Natural killer cell treated with Interleukin-12 subunit alpha and Interleukin-12 subunit beta and Interleukin-15 and Interleukin-18, amount 100 ng/mL, for 72 hours (primary cell): ENCODE measurements around the gene OR5AC2. TPM values are rescaled to one million over a fixed set of nuclear protein-coding genes. Genes with fewer than 3 reads are reported as not detected.

ENCODE experiments used
- ATAC-seq, 2 donors: fragments of 150-1000 bp; cut with Tn5 transposase in 1 of 2; sonication (Bioruptor Pico), chemical (Tn5 transposase) in 1 of 2; 2 replicates each; pipeline ENCODE4 v1.10.0; 2021
- DNase-seq: peaks from one replicate; pipeline ENCODE4 v3.0.0; 2022; ENCODE audit warnings: low spot score
- H3K27ac Mint-ChIP-seq, 2 donors: 1 replicate in 1 of 2; 2 replicates in 1 of 2; pipeline ENCODE4 v1.8.0; 2022; ENCODE audit warnings: mixed read lengths in 2 of 2, mild to moderate bottlenecking in 1 of 2, moderate library complexity in 1 of 2
- H3K27me3 Mint-ChIP-seq, 2 donors: 1 replicate in 1 of 2; 2 replicates in 1 of 2; pipeline ENCODE4 v1.8.0; 2022; ENCODE audit warnings: mixed read lengths in 2 of 2
- H3K36me3 Mint-ChIP-seq: one replicate; pipeline ENCODE4 v1.8.0; 2022; ENCODE audit warnings: mixed read lengths
- H3K4me1 Mint-ChIP-seq, 2 donors: 1 replicate in 1 of 2; 2 replicates in 1 of 2; pipeline ENCODE4 v1.8.0; 2022; ENCODE audit warnings: low read depth in 2 of 2, mixed read lengths in 2 of 2, mild to moderate bottlenecking in 1 of 2
- H3K4me3 Mint-ChIP-seq: one replicate; pipeline ENCODE4 v1.8.0; 2022; ENCODE audit warnings: mixed read lengths
- H3K9me3 Mint-ChIP-seq: 2 replicates; pipeline ENCODE4 v1.8.0; 2022; ENCODE audit warnings: mixed read lengths
- total RNA-seq, 2 donors: library from RNA; stranded (reverse); gene quantifications; one replicate each; pipeline ENCODE4 v1.2.3, GENCODE V29; 2022

OR5AC2 gene
- total RNA-seq, 2 donors from 2014 or later, result not detected

GRCh38 chr3:98099848-98100247 is 12.9 kb downstream of the OR5AC2 start:
- H3K27ac Mint-ChIP-seq, result no peak overlapping the region
- no peaks in the 10 kb centered on the region for H3K36me3 Mint-ChIP-seq
- H3K4me1 Mint-ChIP-seq, result no peaks in the 10 kb centered on the region
- no peaks in the 10 kb centered on the region for H3K9me3 Mint-ChIP-seq
- DNase-seq (no peak), ATAC-seq (no peak)
- H3K27me3 Mint-ChIP-seq, result peaks cover 0 to 6% of the 10 kb centered on the region in 2 donors
- no peak overlapping the region for H3K4me3 Mint-ChIP-seq

- Mint-ChIP-seq H3K4me1 (no peaks in the 10 kb centered on the region), H3K27me3 (no peaks in the 10 kb centered on the region), H3K9me3 (peaks cover 8% of the 10 kb centered on the region), H3K4me3 (no peak overlapping the region), H3K36me3 (no peaks in the 10 kb centered on the region), H3K27ac (no peak overlapping the region)
- no peak for ATAC-seq
- no peak for DNase-seq
Measured at GRCh38 chr3:98108162-98108561, 21.2 kb downstream of the OR5AC2 start.

GRCh38 chr3:98109807-98110549 is 23.0 kb downstream of the OR5AC2 start:
- peaks cover 11% of the 10 kb centered on the region for H3K9me3 Mint-ChIP-seq
- H3K36me3 Mint-ChIP-seq, result no peaks in the 10 kb centered on the region
- H3K4me1 Mint-ChIP-seq, result no peaks in the 10 kb centered on the region
- ATAC-seq (no peak), DNase-seq (no peak)
- H3K27ac Mint-ChIP-seq, result no peak overlapping the region
- H3K27me3 Mint-ChIP-seq, result no peaks in the 10 kb centered on the region
- H3K4me3 Mint-ChIP-seq, result no peak overlapping the region

- H3K4me3 Mint-ChIP-seq, result no peak overlapping the region
- H3K4me1 Mint-ChIP-seq, result no peaks in the 10 kb centered on the region
- H3K27ac Mint-ChIP-seq, result no peak overlapping the region
- no peaks in the 10 kb centered on the region for H3K27me3 Mint-ChIP-seq
- no peak for ATAC-seq
- peaks cover 11% of the 10 kb centered on the region for H3K9me3 Mint-ChIP-seq
- no peak for DNase-seq
- no peaks in the 10 kb centered on the region for H3K36me3 Mint-ChIP-seq
Measured at GRCh38 chr3:98110550-98110908, 23.6 kb downstream of the OR5AC2 start.

- Mint-ChIP-seq H3K4me1 (no peaks in the 10 kb centered on the region), H3K27me3 (no peaks in the 10 kb centered on the region), H3K4me3 (no peak overlapping the region), H3K27ac (no peak overlapping the region), H3K9me3 (peaks cover 9% of the 10 kb centered on the region), H3K36me3 (no peaks in the 10 kb centered on the region)
- no peak for DNase-seq
- no peak for ATAC-seq
Measured at GRCh38 chr3:98114264-98114663, 27.3 kb downstream of the OR5AC2 start.

GRCh38 chr3:98115717-98116116 is 28.7 kb downstream of the OR5AC2 start:
- ATAC-seq (no peak), DNase-seq (no peak)
- Mint-ChIP-seq H3K4me3 (no peak overlapping the region), H3K27ac (no peak overlapping the region), H3K27me3 (no peaks in the 10 kb centered on the region), H3K9me3 (peaks cover 9% of the 10 kb centered on the region), H3K36me3 (no peaks in the 10 kb centered on the region), H3K4me1 (no peaks in the 10 kb centered on the region)

- Mint-ChIP-seq H3K27me3 (no peaks in the 10 kb centered on the region), H3K4me3 (no peak within 1 kb of the TSS), H3K4me1 (no peaks in the 10 kb centered on the region), H3K36me3 (no peaks in the 10 kb centered on the region), H3K27ac (no peak within 1 kb of the TSS), H3K9me3 (peaks cover 6% of the 10 kb centered on the region)
- no peak for ATAC-seq
- no peak for DNase-seq
Measured at GRCh38 chr3:98130421-98130820, 43.4 kb downstream of the OR5AC2 start, which contains the start of gene OR5H1. TSS of gene OR5H1 (plus strand) at chr3:98130721. CDS start at chr3:98132698, 1,977 bp downstream.

GRCh38 chr3:98136631-98137030 is 49.7 kb downstream of the OR5AC2 start:
- peaks cover 4% of the 10 kb centered on the region for H3K9me3 Mint-ChIP-seq
- no peaks in the 10 kb centered on the region for H3K36me3 Mint-ChIP-seq
- H3K4me1 Mint-ChIP-seq, result no peaks in the 10 kb centered on the region
- ATAC-seq, result no peak
- DNase-seq, result no peak
- H3K4me3 Mint-ChIP-seq, result no peak overlapping the region
- H3K27ac Mint-ChIP-seq, result no peak overlapping the region
- no peaks in the 10 kb centered on the region for H3K27me3 Mint-ChIP-seq

Other genes starting within 250 kb of the OR5AC2 start
- 10 to 100 TPM; 22.0 to 50.2 TPM for gene RIOX2, start 114.7 kb upstream of the OR5AC2 start, total RNA-seq
- gene GABRR3, start 51.9 kb upstream of the OR5AC2 start, total RNA-seq, result not detected
- gene OR5H1, start 43.5 kb downstream of the OR5AC2 start, total RNA-seq, result not detected
- gene OR5H14, start 60.3 kb downstream of the OR5AC2 start, total RNA-seq, result under 1 TPM in 1 of 2 donors, not detected in 1; 0.07 TPM
- not detected for gene OR5H15, start 79.5 kb downstream of the OR5AC2 start, total RNA-seq
- gene OR5H6, start 177.1 kb downstream of the OR5AC2 start, total RNA-seq, result not detected
- gene OR5H2, start 195.3 kb downstream of the OR5AC2 start, total RNA-seq, result not detected